ENCODE measurements around the gene OPRD1.

Gene OPRD1

DNA sequence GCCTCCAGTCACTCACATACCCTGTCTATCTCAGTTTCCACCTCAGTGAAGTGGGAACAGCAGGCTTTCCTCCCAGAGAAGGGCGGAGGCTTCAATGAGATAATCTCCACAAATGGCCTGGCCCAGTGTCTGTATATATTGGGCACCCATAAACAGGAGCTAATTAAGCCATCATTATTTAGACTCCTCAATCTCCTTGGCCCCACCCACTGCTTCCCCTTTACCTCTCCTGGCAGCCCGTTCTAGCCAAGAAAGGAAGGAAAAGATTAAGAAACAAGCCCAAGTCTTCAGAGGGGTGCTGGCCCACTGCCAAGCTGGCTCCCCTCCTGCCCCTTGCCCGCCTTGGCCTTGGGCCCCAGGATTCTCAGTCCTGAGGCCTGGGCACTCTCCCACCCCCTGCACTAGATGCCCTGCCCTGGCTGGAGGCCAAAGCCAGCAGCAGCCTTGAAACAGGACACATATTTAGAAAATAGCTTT lies 86.5 kb downstream of the OPRD1 start (continued):
- TF ChIP-seq ZNF677 (tag by site-specific recombination; IDR thresholded peaks at IDR 0.05) (no peak), ZNF510 (tag by site-specific recombination; IDR thresholded peaks at IDR 0.05; ENCODE audit: insufficient replicate concordance) (no peak), ZBTB20 (tag by site-specific recombination; IDR thresholded peaks at IDR 0.05) (peak; percentile 89), SP7 (tag by site-specific recombination; IDR thresholded peaks at IDR 0.05) (0 out of 2 replicates have a peak, but pooled peaks have one; percentile 43), ZNF211 (tag by site-specific recombination; IDR thresholded peaks at IDR 0.05; ENCODE audit: low read depth) (no peak), ZBTB48 (tag by site-specific recombination; IDR thresholded peaks at IDR 0.05) (no peak), ZNF433 (tag by site-specific recombination; IDR thresholded peaks at IDR 0.05; ENCODE audit: low read depth) (no peak)
- TF ChIP-seq, protein P1, sequence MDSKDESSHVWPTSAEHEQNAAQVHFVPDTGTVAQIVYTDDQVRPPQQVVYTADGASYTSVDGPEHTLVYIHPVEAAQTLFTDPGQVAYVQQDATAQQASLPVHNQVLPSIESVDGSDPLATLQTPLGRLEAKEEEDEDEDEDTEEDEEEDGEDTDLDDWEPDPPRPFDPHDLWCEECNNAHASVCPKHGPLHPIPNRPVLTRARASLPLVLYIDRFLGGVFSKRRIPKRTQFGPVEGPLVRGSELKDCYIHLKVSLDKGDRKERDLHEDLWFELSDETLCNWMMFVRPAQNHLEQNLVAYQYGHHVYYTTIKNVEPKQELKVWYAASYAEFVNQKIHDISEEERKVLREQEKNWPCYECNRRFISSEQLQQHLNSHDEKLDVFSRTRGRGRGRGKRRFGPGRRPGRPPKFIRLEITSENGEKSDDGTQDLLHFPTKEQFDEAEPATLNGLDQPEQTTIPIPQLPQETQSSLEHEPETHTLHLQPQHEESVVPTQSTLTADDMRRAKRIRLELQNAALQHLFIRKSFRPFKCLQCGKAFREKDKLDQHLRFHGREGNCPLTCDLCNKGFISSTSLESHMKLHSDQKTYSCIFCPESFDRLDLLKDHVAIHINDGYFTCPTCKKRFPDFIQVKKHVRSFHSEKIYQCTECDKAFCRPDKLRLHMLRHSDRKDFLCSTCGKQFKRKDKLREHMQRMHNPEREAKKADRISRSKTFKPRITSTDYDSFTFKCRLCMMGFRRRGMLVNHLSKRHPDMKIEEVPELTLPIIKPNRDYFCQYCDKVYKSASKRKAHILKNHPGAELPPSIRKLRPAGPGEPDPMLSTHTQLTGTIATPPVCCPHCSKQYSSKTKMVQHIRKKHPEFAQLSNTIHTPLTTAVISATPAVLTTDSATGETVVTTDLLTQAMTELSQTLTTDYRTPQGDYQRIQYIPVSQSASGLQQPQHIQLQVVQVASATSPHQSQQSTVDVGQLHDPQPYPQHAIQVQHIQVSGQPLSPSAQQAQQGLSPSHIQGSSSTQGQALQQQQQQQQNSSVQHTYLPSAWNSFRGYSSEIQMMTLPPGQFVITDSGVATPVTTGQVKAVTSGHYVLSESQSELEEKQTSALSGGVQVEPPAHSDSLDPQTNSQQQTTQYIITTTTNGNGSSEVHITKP (tag by site-specific recombination; IDR thresholded peaks at IDR 0.05) = peak; percentile 49

DNA sequence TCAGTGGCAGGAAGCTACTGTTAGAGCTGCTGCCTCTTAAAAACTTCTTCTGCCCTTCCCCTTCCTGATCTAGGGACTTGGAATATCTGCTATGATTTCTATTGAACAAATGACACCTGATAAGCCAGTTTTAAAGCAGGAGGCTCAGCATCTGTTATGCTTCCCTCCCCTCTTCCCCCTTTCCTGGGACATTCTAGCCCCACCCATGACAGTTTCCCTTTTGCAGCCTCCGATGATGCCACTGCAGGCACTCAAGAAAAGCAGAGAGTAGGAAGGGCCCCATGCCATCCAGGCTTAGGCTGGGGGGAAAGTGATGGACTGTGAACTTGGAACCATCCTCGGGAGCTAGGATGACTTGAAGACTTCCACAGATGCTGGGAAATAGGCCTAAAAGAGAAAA lies 87.3 kb downstream of the OPRD1 start:
- Histone ChIP-seq H3K36me3 (ENCODE audit: control insufficient read depth in 2 of 2, insufficient read depth in 1 of 2, low read length in 2 of 2) (peaks cover 0 to 3% of the 10 kb centered on the region in 2 experiments; a peak in 1 of 3 replicates), H3K9me3 (ENCODE audit: control insufficient read depth, insufficient read depth, low read depth, low read length) (no peaks in the 10 kb centered on the region), H3K27ac (ENCODE audit: extremely low read depth, low read depth, low read length) (no peak overlapping the region), H3K4me1 (ENCODE audit: control insufficient read depth, insufficient read depth, low read length) (no peaks in the 10 kb centered on the region), H3K4me3 (ENCODE audit: low read depth, low read length) (no peak overlapping the region)
- CTCF ChIA-PET = interaction anchor here (0.7 to 3.6 kb wide), 4 partner anchors 21 to 303 kb away, joined by 3 to 16 read pairs (median 3); no protein-coding TSS in a partner anchor
- TF ChIP-seq PRDM1 (tag by site-specific recombination; IDR thresholded peaks at IDR 0.05) = peak; percentile 36; the same call in 1 of the 2 replicates
- TF ChIP-seq, protein P1 (tag by site-specific recombination; IDR thresholded peaks at IDR 0.05) = peak; percentile 18; the same call in 1 of the 2 replicates
- peak; percentile 68 for TF ChIP-seq FEZF1 (tag by site-specific recombination; IDR thresholded peaks at IDR 0.05)
- TF ChIP-seq ZNF558 (tag by site-specific recombination; IDR thresholded peaks at IDR 0.05) = no peak
- TF ChIP-seq SETDB1 (IDR thresholded peaks at IDR 0.05; ENCODE audit: insufficient read length, low read length) = no peak
- TF ChIP-seq ZNF221 (tag by site-specific recombination; IDR thresholded peaks at IDR 0.05; ENCODE audit: borderline replicate concordance) = no peak
- TF ChIP-seq, protein P2, sequence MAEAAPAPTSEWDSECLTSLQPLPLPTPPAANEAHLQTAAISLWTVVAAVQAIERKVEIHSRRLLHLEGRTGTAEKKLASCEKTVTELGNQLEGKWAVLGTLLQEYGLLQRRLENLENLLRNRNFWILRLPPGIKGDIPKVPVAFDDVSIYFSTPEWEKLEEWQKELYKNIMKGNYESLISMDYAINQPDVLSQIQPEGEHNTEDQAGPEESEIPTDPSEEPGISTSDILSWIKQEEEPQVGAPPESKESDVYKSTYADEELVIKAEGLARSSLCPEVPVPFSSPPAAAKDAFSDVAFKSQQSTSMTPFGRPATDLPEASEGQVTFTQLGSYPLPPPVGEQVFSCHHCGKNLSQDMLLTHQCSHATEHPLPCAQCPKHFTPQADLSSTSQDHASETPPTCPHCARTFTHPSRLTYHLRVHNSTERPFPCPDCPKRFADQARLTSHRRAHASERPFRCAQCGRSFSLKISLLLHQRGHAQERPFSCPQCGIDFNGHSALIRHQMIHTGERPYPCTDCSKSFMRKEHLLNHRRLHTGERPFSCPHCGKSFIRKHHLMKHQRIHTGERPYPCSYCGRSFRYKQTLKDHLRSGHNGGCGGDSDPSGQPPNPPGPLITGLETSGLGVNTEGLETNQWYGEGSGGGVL (tag by site-specific recombination; IDR thresholded peaks at IDR 0.05) = peak; percentile 46; the same call in 1 of the 2 replicates
- POLR2A ChIA-PET = interaction anchor here (0.6 to 2.3 kb wide), 3 partner anchors 14 to 354 kb away, joined by 4 to 8 read pairs (median 5); partner anchors contain the start of gene EPB41

Measured in HEK293 (cell line).